HCT116 (cell line): ENCODE results near the gene HNRNPL. TPM values are rescaled to one million over a fixed set of nuclear protein-coding genes. Genes with fewer than 3 reads are reported as not detected.

Experiments
- ATAC-seq: fragments of 200-7000 bp; cut with Tn5 transposase; 2 replicates; pipeline ENCODE4 v1.9.1; 2020; ENCODE audit warnings: mild to moderate bottlenecking, moderate library complexity
- BruUV-seq: library from RNA; stranded (reverse); fragments of 400-500 nt; replicated peaks from 2 replicates; lab custom pipeline; 2021; lab: Mats Ljungman, UMichigan
- CTCF ChIA-PET: fragments of 300-600 bp; sonication (Branson Sonifier 250); formaldehyde crosslinking; loops from one replicate; lab custom pipeline; 2021; ENCODE audit warnings: antibody characterized with exemption; lab: Charles Lee
- POLR2A ChIA-PET: fragments of 300-600, 350-600 bp; sonication (Branson Sonifier 250); formaldehyde crosslinking; loops from one replicate; lab custom pipeline; 2021; ENCODE audit warnings: antibody characterized with exemption; lab: Charles Lee
- RAD21 ChIA-PET, 2 experiments: fragments of 300-600 bp; sonication (Branson Sonifier 250); formaldehyde crosslinking; loops; one replicate each; lab custom pipeline; 2023; ENCODE audit warnings: low total read pairs in 2 of 2; ENCODE audit not compliant: uncharacterized antibody in 2 of 2, unreplicated experiment in 2 of 2, low non-redundant PET in 1 of 2; lab: Charles Lee
- DNase-seq: peaks from one replicate; pipeline ENCODE4 v3.0.0-alpha.2; 2010; ENCODE audit warnings: low read depth, low spot score
- H2AFZ ChIP-seq: fragments of 200-600 bp; shearing (Covaris generic), sonication (generic); 2 replicates; pipeline ENCODE4 v1.6.1; 2017; ENCODE audit warnings: low read depth, mixed run types, mixed read lengths, antibody characterized with exemption, low read length; ENCODE audit not compliant: poor library complexity, severe bottlenecking
- H3K27ac ChIP-seq: 2 replicates; pipeline ENCODE4 v1.5.1; 2012; ENCODE audit warnings: low read depth, low read length
- H3K27me3 ChIP-seq: fragments of 200-600 bp; sonication (generic); 2 replicates; pipeline ENCODE4 v1.6.1; 2016; ENCODE audit warnings: mixed run types, low read length, mixed read lengths; ENCODE audit not compliant: insufficient read depth
- H3K36me3 ChIP-seq, 2 experiments: fragments of 200-500 bp in 1 of 2; fragments of 200-600 bp in 1 of 2; sonication (Bioruptor generic) in 1 of 2; sonication (generic) in 1 of 2; 2 replicates each; pipeline versions ENCODE4 v1.5.1 to v1.6.1; 2014 to 2016; ENCODE audit warnings: low read length in 2 of 2, inconsistent platforms in 1 of 2, mixed read lengths in 1 of 2, mixed run types in 1 of 2; ENCODE audit not compliant: insufficient read depth in 2 of 2, control insufficient read depth in 1 of 2
- H3K4me1 ChIP-seq, 2 experiments: fragments of 200-600 bp in 1 of 2; sonication (generic) in 1 of 2; 2 replicates each; pipeline versions ENCODE4 v1.5.1 to v1.6.1; 2012 to 2017; ENCODE audit warnings: low read length in 2 of 2, inconsistent platforms in 1 of 2, mild to moderate bottlenecking in 1 of 2, mixed read lengths in 1 of 2, mixed run types in 1 of 2, moderate library complexity in 1 of 2; ENCODE audit not compliant: insufficient read depth in 2 of 2, control insufficient read depth in 1 of 2
- H3K4me2 ChIP-seq: fragments of 200-600 bp; sonication (generic); 2 replicates; pipeline ENCODE4 v1.6.1; 2017; ENCODE audit warnings: mixed run types, low read length, mixed read lengths
- H3K4me3 ChIP-seq, 2 experiments: fragments of 200-600 bp in 1 of 2; sonication (generic) in 1 of 2; replicated peaks in 1 of 2; 2 replicates each; pipeline ENCODE4 v1.5.1; 2011 to 2016; ENCODE audit warnings: low read length in 2 of 2, control low read depth in 1 of 2, low read depth in 1 of 2, mild to moderate bottlenecking in 1 of 2, mixed read lengths in 1 of 2, mixed run types in 1 of 2
- H3K79me2 ChIP-seq: fragments of 200-600 bp; sonication (generic); 2 replicates; pipeline ENCODE4 v1.6.1; 2017; ENCODE audit warnings: mild to moderate bottlenecking, mixed run types, low read length, moderate library complexity, mixed read lengths; ENCODE audit not compliant: insufficient read depth
- H3K9ac ChIP-seq: fragments of 200-600 bp; sonication (generic); 2 replicates; pipeline ENCODE4 v1.6.1; 2016; ENCODE audit warnings: low read length, mixed read lengths
- H3K9me2 ChIP-seq: fragments of 200-600 bp; sonication (generic), shearing (Covaris generic); 2 replicates; pipeline ENCODE4 v1.6.1; 2017; ENCODE audit warnings: mixed run types, mild to moderate bottlenecking, moderate library complexity; ENCODE audit not compliant: insufficient read depth
- H3K9me3 ChIP-seq, 2 experiments: fragments of 200-500 bp in 1 of 2; fragments of 200-600 bp in 1 of 2; sonication (Bioruptor generic) in 1 of 2; sonication (generic) in 1 of 2; 2 replicates each; pipeline ENCODE4 v1.6.1; 2014 to 2017; ENCODE audit warnings: low read length in 2 of 2, mixed read lengths in 2 of 2, inconsistent platforms in 1 of 2, low read depth in 1 of 2, mild to moderate bottlenecking in 1 of 2, mixed run types in 1 of 2, moderate library complexity in 1 of 2; ENCODE audit not compliant: control insufficient read depth in 1 of 2, insufficient read depth in 1 of 2
- H4K20me1 ChIP-seq: fragments of 200-600 bp; sonication (generic), shearing (Covaris generic); 2 replicates; pipeline ENCODE4 v1.6.1; 2017; ENCODE audit warnings: mixed run types, mild to moderate bottlenecking, moderate library complexity; ENCODE audit not compliant: insufficient read depth
- CEBPB ChIP-seq: IDR thresholded peaks from 2 replicates; pipeline ENCODE4 v1.6.1; 2012; ENCODE audit warnings: low read depth
- EZH2 ChIP-seq: fragments of 200-600 bp; sonication (generic); IDR thresholded peaks from 2 replicates; pipeline ENCODE4 v1.6.1; 2017; ENCODE audit warnings: antibody characterized with exemption, mixed run types
- EZH2phosphoT487 ChIP-seq: fragments of 200-600 bp; IDR thresholded peaks from 2 replicates; pipeline ENCODE4 v1.6.1; 2018; ENCODE audit warnings: antibody characterized with exemption, borderline replicate concordance
- FOSL1 ChIP-seq: IDR thresholded peaks from 2 replicates; pipeline ENCODE4 v1.6.1; 2012; ENCODE audit warnings: low read depth
- POLR2A ChIP-seq: IDR thresholded peaks from 2 replicates; pipeline ENCODE4 v1.7.0; 2011; ENCODE audit warnings: borderline replicate concordance; ENCODE audit not compliant: insufficient read depth, insufficient read length; ENCODE audit errors: extremely low read depth
- POLR2AphosphoS5 ChIP-seq: IDR thresholded peaks from 2 replicates; pipeline ENCODE4 v1.6.1; 2011; ENCODE audit warnings: mild to moderate bottlenecking, low read depth, low read length, moderate library complexity
- SP1 ChIP-seq: IDR thresholded peaks from 2 replicates; pipeline ENCODE4 v1.6.1; 2012; ENCODE audit warnings: low read depth
- YY1 ChIP-seq: IDR thresholded peaks from 2 replicates; pipeline ENCODE4 v1.6.1; 2011; ENCODE audit warnings: low read length, low read depth, moderate library complexity, mild to moderate bottlenecking; ENCODE audit not compliant: insufficient replicate concordance; ENCODE audit errors: extremely low read depth
- ZFX ChIP-seq: fragments of 450-650 bp; IDR thresholded peaks from 2 replicates; pipeline ENCODE4 v1.6.1; 2017
- ZNF274 ChIP-seq: fragments of 200-500 bp; sonication (Bioruptor generic); IDR thresholded peaks from 2 replicates; pipeline ENCODE4 v1.6.1; 2014; ENCODE audit warnings: mild to moderate bottlenecking, low read depth, low read length, inconsistent platforms
- intact Hi-C: fragments of 100-400 bp; cut with micrococcal nuclease; formaldehyde crosslinking; loops from 2 replicates; pipeline ENCODE4 v1.10.0; 2022
- total RNA-seq: library from RNA; stranded (reverse); gene quantifications from one replicate; pipeline ENCODE4 v1.2.1, GENCODE V29; 2021; ENCODE audit not compliant: unreplicated experiment
- TF ChIP-seq, protein P1 (sequence below): IDR thresholded peaks from 2 replicates; pipeline ENCODE4 v1.6.1; 2012
- TF ChIP-seq, protein P2 (sequence below): IDR thresholded peaks from 2 replicates; pipeline ENCODE4 v1.6.1; 2011; ENCODE audit warnings: mild to moderate bottlenecking, low read length, moderate library complexity; ENCODE audit not compliant: insufficient replicate concordance; ENCODE audit errors: extremely low read depth

Gene HNRNPL
- total RNA-seq, 1 experiment from 2014 or later: 551 TPM

DNA sequence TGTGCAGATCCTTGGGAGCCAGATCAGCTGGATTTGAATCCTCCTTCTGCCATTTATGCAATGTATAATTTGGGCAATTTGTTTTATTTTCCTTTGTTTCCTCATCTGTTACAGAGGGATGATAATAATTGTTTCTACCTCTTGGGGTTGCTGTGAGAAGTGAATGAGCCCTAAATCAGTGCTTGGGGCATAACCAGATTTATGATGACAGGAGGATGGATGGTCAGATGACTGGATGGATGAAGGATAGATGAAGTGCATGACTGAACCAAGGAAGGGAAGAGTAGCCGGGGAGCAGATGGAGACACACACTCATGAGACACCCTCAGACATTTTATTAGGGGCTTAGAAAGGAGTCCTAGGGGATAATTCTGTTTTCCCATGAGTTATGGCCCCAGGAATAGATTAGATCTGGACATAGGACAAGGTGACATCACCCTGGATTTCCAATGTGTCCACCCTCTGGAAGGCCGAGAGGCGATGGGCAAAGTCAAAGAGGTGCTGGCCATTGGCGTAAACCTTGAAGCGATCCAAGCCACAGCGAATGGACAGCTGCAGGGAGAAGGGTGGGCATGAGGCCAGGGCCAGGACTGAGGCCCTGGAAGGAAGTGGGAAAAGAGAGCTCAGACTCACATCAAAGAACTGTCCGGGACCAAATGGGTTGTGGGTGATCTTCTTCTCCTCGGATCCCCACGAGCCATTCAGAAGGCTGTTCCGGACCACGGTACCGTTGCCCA, 48.3 kb downstream of the HNRNPL start:
- Histone ChIP-seq H3K9ac (no peak overlapping the region), H3K36me3 (no peaks in the 10 kb centered on the region), H3K9me2 (no peaks in the 10 kb centered on the region), H3K4me2 (no peak overlapping the region), H3K27ac (no peak overlapping the region), H3K4me1 (peaks cover 0 to 8% of the 10 kb centered on the region in 2 experiments; a peak in 2 of 4 replicates), H3K9me3 (no peaks in the 10 kb centered on the region), H3K79me2 (no peaks in the 10 kb centered on the region), H3K4me3 (no peak overlapping the region), H2AFZ (no peak overlapping the region), H3K27me3 (no peaks in the 10 kb centered on the region), H4K20me1 (no peaks in the 10 kb centered on the region)
- intact Hi-C loops: no loop called here
- CTCF ChIA-PET: no interaction called here
- TF ChIP-seq EZH2 (no peak), EZH2phosphoT487 (no peak), POLR2A (no peak), YY1 (no peak), ZNF274 (no peak), POLR2AphosphoS5 (no peak), ZFX (no peak), CEBPB (no peak), SP1 (no peak), FOSL1 (no peak)
- TF ChIP-seq, protein P1, sequence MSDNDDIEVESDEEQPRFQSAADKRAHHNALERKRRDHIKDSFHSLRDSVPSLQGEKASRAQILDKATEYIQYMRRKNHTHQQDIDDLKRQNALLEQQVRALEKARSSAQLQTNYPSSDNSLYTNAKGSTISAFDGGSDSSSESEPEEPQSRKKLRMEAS: no peak
- TF ChIP-seq, protein P2, sequence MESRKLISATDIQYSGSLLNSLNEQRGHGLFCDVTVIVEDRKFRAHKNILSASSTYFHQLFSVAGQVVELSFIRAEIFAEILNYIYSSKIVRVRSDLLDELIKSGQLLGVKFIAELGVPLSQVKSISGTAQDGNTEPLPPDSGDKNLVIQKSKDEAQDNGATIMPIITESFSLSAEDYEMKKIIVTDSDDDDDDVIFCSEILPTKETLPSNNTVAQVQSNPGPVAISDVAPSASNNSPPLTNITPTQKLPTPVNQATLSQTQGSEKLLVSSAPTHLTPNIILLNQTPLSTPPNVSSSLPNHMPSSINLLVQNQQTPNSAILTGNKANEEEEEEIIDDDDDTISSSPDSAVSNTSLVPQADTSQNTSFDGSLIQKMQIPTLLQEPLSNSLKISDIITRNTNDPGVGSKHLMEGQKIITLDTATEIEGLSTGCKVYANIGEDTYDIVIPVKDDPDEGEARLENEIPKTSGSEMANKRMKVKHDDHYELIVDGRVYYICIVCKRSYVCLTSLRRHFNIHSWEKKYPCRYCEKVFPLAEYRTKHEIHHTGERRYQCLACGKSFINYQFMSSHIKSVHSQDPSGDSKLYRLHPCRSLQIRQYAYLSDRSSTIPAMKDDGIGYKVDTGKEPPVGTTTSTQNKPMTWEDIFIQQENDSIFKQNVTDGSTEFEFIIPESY: no peak
- ATAC-seq (no peak), DNase-seq (no peak)
- BruUV-seq: no TSS peak
- POLR2A ChIA-PET: interaction anchor here (1.3 to 2.5 kb wide), 2 partner anchors 21 to 48 kb away, joined by 4 to 13 read pairs; no protein-coding TSS in a partner anchor
- RAD21 ChIA-PET: no interaction called here
